B cell (primary cell): ENCODE data around the gene PAPPA. TPM values are rescaled to one million over a fixed set of nuclear protein-coding genes. Genes with fewer than 3 reads are reported as not detected.

Experiments used
- ATAC-seq: fragments of 200-7000 bp; cut with Tn5 transposase; one replicate; pipeline ENCODE4 v1.10.0; 2021; ENCODE audit warnings: low read depth, mild to moderate bottlenecking, moderate number of reproducible peaks, moderate library complexity
- CTCF ChIA-PET: fragments of 350-600 bp; sonication (Branson Sonifier 250); formaldehyde crosslinking; loops from one replicate; lab custom pipeline; 2021; ENCODE audit warnings: antibody characterized with exemption, inconsistent platforms; lab: Charles Lee
- POLR2A ChIA-PET: fragments of 350-600 bp; sonication (Branson Sonifier 250); formaldehyde crosslinking; loops from one replicate; lab custom pipeline; 2021; ENCODE audit warnings: antibody characterized with exemption; lab: Charles Lee
- DNase-seq: peaks from one replicate; pipeline ENCODE4 v3.0.0; 2013
- H2AFZ ChIP-seq: 2 replicates; pipeline ENCODE4 v1.6.1; 2012; ENCODE audit warnings: mild to moderate bottlenecking, low read depth, low read length; ENCODE audit not compliant: insufficient read depth, poor library complexity, severe bottlenecking
- H3K27ac ChIP-seq, 2 donors: 1 replicate in 1 of 2; 2 replicates in 1 of 2; pipeline ENCODE4 v1.5.1; 2012 to 2013; ENCODE audit warnings: low read length in 2 of 2, mild to moderate bottlenecking in 2 of 2, moderate library complexity in 1 of 2
- H3K27me3 ChIP-seq, 4 experiments: fragments of 200-600 bp in 1 of 4; sonication (generic) in 1 of 4; replicated peaks in 1 of 4; 1 replicate in 2 of 4; 2 replicates in 2 of 4; pipeline versions ENCODE4 v1.6.1 to v1.7.0; 2013 to 2016; ENCODE audit warnings: low read length in 3 of 4, mild to moderate bottlenecking in 2 of 4, mixed read lengths in 1 of 4, moderate library complexity in 1 of 4; ENCODE audit not compliant: insufficient read depth in 4 of 4, control insufficient read depth in 3 of 4; ENCODE audit errors: control extremely low read depth in 1 of 4
- H3K36me3 ChIP-seq, 2 experiments: replicated peaks in 1 of 2; 1 replicate in 1 of 2; 2 replicates in 1 of 2; pipeline versions ENCODE4 v1.6.1 to v1.7.1; 2013; ENCODE audit warnings: low read length in 1 of 2; ENCODE audit not compliant: insufficient read depth in 2 of 2, control insufficient read depth in 1 of 2; ENCODE audit errors: control extremely low read depth in 1 of 2, extremely low read depth in 1 of 2
- H3K4me1 ChIP-seq, 2 donors: fragments of 200-600 bp in 1 of 2; sonication (generic) in 1 of 2; 1 replicate in 1 of 2; 2 replicates in 1 of 2; pipeline versions ENCODE4 v1.5.1 to v1.6.1; 2013 to 2017; ENCODE audit warnings: low read length in 2 of 2; ENCODE audit not compliant: control insufficient read depth in 2 of 2, insufficient read depth in 2 of 2
- H3K4me2 ChIP-seq: replicated peaks from 2 replicates; pipeline ENCODE3; 2012; ENCODE audit warnings: mild to moderate bottlenecking, low read depth, low read length; ENCODE audit not compliant: poor library complexity, severe bottlenecking
- H3K4me3 ChIP-seq, 5 experiments: fragments of 200-600 bp in 1 of 5; sonication (generic) in 1 of 5; 1 replicate in 3 of 5; 2 replicates in 2 of 5; pipeline versions ENCODE4 v1.5.1 to v1.7.0; 2011 to 2016; ENCODE audit warnings: low read length in 4 of 5, mild to moderate bottlenecking in 4 of 5, low read depth in 2 of 5, control low read depth in 1 of 5, moderate library complexity in 1 of 5; ENCODE audit not compliant: insufficient read depth in 1 of 5; ENCODE audit errors: control extremely low read depth in 1 of 5, extremely low read depth in 1 of 5
- H3K79me2 ChIP-seq: fragments of 200-600 bp; sonication (generic); one replicate; pipeline ENCODE4 v1.6.0; 2016; ENCODE audit warnings: low read length; ENCODE audit not compliant: control insufficient read depth, insufficient read depth
- H3K9ac ChIP-seq: fragments of 200-600 bp; sonication (generic); 2 replicates; pipeline ENCODE4 v1.6.1; 2017; ENCODE audit warnings: mild to moderate bottlenecking, low read length, moderate library complexity
- H3K9me3 ChIP-seq, 3 donors: one replicate each; pipeline versions ENCODE4 v1.6.1 to v1.7.1; 2013; ENCODE audit warnings: low read length in 2 of 3; ENCODE audit not compliant: control insufficient read depth in 2 of 3, insufficient read depth in 1 of 3; ENCODE audit errors: control extremely low read depth in 1 of 3
- H4K20me1 ChIP-seq: 2 replicates; pipeline ENCODE4 v1.6.0; 2012; ENCODE audit warnings: mild to moderate bottlenecking, low read length; ENCODE audit not compliant: insufficient read depth, control insufficient read depth, poor library complexity, severe bottlenecking
- H3K27ac Mint-ChIP-seq: one replicate; pipeline ENCODE4 v1.8.0; 2021; ENCODE audit warnings: mixed read lengths
- H3K27me3 Mint-ChIP-seq: one replicate; pipeline ENCODE4 v1.8.0; 2021; ENCODE audit warnings: mixed read lengths
- H3K4me1 Mint-ChIP-seq: one replicate; pipeline ENCODE4 v1.8.0; 2021; ENCODE audit warnings: mixed read lengths
- H3K4me3 Mint-ChIP-seq: one replicate; pipeline ENCODE4 v1.8.0; 2021; ENCODE audit warnings: mixed read lengths
- H3K9me3 Mint-ChIP-seq: one replicate; pipeline ENCODE4 v1.8.0; 2022; ENCODE audit warnings: mixed read lengths; ENCODE audit not compliant: insufficient read depth
- CTCF ChIP-seq: fragments of 200-600 bp; IDR thresholded peaks from one replicate; pipeline ENCODE4 v1.8.0; 2022; ENCODE audit warnings: antibody characterized with exemption, mild to moderate bottlenecking
- EZH2 ChIP-seq: IDR thresholded peaks from 2 replicates; pipeline ENCODE4 v1.6.1; 2012; ENCODE audit warnings: borderline replicate concordance, low read depth, mild to moderate bottlenecking, moderate library complexity, low read length; ENCODE audit not compliant: insufficient read depth, poor library complexity, severe bottlenecking
- WGBS: methylation state at CpG from one replicate; pipeline ENCODE4 v1.1.5; 2013; ENCODE audit warnings: missing lambda C conversion rate; ENCODE audit not compliant: insufficient coverage; 5-methylcytosine and 5-hydroxymethylcytosine counted together
- intact Hi-C: fragments of 100-400 bp; cut with micrococcal nuclease; formaldehyde crosslinking; loops from one replicate; pipeline ENCODE4 v1.10.0; 2022
- polyA plus RNA-seq: library from polyadenylated mRNA; depleted of rRNA; stranded (reverse); fragments of >200 nt; gene quantifications from 2 replicates; pipeline ENCODE4 v1.2.3, GENCODE V29; 2012
- total RNA-seq, 2 donors: library from RNA; stranded (reverse); fragments of 120-200 nt in 1 of 2; gene quantifications; 1 replicate in 1 of 2; 2 replicates in 1 of 2; pipeline versions ENCODE4 v1.2.3 to v1.2.4, GENCODE V29; 2013 to 2022

Gene PAPPA
- total and polyA plus RNA-seq, 2 donors (not counting 1 experiment from before 2014, with no cell fraction given) = not detected

DNA sequence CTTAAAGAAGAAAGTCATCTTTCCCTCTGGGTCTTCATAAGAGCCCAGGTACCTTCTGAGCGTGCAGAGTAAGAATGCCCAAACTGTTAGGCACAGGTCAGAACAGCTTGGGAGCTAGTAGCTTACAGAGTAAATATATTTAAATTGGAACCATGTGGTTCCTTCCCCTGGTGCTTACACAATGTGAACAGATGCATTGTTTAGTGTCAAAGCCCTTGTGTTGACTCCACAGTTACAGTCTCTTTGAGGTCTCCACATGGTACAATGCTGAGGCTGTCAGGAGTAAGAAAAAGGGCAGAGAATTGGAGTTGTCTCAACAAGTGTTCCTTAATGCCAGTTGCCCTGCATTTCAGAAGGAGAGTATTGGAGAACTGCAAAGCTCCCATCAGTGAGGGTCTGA lies 188.5 kb downstream of the PAPPA start:
- H3K36me3 ChIP-seq = no peaks in the 10 kb centered on the region
- H3K27ac ChIP-seq = no peak overlapping the region
- H3K79me2 ChIP-seq = no peaks in the 10 kb centered on the region
- DNase-seq (no peak), ATAC-seq (no peak)
- POLR2A ChIA-PET = no interaction called here
- peaks cover 2% of the 10 kb centered on the region for H3K9me3 Mint-ChIP-seq
- H4K20me1 ChIP-seq = no peaks in the 10 kb centered on the region
- no peaks in the 10 kb centered on the region for H3K4me1 Mint-ChIP-seq
- H3K4me1 ChIP-seq = no peaks in the 10 kb centered on the region
- CTCF ChIA-PET = no interaction called here
- no peak overlapping the region for H3K4me3 Mint-ChIP-seq
- H3K4me3 ChIP-seq = no peak overlapping the region
- H3K9ac ChIP-seq = no peak overlapping the region
- intact Hi-C loops = no loop called here
- no peak overlapping the region for H3K4me2 ChIP-seq
- peaks cover 8% of the 10 kb centered on the region for H3K27me3 Mint-ChIP-seq
- no peaks in the 10 kb centered on the region for H3K27me3 ChIP-seq
- 100% methylated on average over 1 of the region's 1 CpG for WGBS
- no peak overlapping the region for H3K27ac Mint-ChIP-seq
- no peak overlapping the region for H2AFZ ChIP-seq
- H3K9me3 ChIP-seq = no peaks in the 10 kb centered on the region
- TF ChIP-seq EZH2 = no peak
- TF ChIP-seq CTCF = no peak

- H3K9me3 ChIP-seq = no peaks in the 10 kb centered on the region
- H3K27me3 ChIP-seq = no peaks in the 10 kb centered on the region
- POLR2A ChIA-PET = no interaction called here
- TF ChIP-seq EZH2 (no peak), CTCF (no peak)
- no peaks in the 10 kb centered on the region for H3K79me2 ChIP-seq
- no peak overlapping the region for H3K27ac ChIP-seq
- Mint-ChIP-seq H3K4me1 (no peaks in the 10 kb centered on the region), H3K4me3 (no peak overlapping the region), H3K27me3 (peaks cover 6% of the 10 kb centered on the region), H3K9me3 (peaks cover 2% of the 10 kb centered on the region), H3K27ac (no peak overlapping the region)
- H3K4me3 ChIP-seq = no peak overlapping the region
- H3K36me3 ChIP-seq = no peaks in the 10 kb centered on the region
- H2AFZ ChIP-seq = no peak overlapping the region
- DNase-seq = no peak
- H3K4me1 ChIP-seq = no peaks in the 10 kb centered on the region
- H3K4me2 ChIP-seq = no peak overlapping the region
- CTCF ChIA-PET = no interaction called here
- intact Hi-C loops = no loop called here
- no CpG with 5 or more reads among the region's 2 CpGs for WGBS
- no peak overlapping the region for H3K9ac ChIP-seq
- no peaks in the 10 kb centered on the region for H4K20me1 ChIP-seq
- no peak for ATAC-seq
Observed at GRCh38 chr9:116342941-116343340, 189.3 kb downstream of the PAPPA start.
